GM10847 (cell line): ENCODE results near the gene FBH1.

Experiments used
- POLR2A ChIP-seq: IDR thresholded peaks from 2 replicates; pipeline ENCODE4 v1.6.1; 2011; ENCODE audit not compliant: insufficient read length; ENCODE audit errors: extremely low read depth

FBH1 gene

DNA sequence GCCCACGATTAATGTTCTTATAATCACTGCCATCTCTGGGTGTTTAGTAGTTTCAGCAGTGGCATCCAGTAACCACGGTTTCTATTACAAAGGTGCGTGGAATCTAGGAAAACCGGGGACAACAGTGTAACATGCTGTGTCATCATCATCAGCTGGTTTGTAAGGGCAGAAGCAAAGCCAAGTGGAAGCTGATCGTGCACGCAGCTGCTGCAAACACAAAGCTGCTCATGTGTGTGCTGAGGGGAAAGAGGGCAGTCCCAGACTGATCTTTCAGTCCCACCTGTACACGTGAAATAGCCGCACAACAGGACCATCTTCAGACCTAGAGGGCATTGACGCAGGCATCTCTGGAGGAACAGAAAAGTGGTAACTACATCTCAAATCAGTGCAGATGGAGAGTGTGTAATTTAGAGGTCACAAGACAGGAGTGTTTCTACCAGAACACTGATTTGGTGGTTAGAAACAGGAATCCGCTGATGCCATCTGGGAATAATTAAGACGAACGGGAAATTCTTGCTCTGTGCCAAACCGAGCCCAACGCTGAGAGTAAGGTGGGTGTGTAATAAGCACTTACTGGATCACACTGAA, 13.8 kb upstream of the FBH1 start:
- no peak for TF ChIP-seq POLR2A

GRCh38 chr10:5882961-5883360, 7.1 kb upstream of the FBH1 start:
- TF ChIP-seq POLR2A: no peak

GRCh38 chr10:5885619-5886018, 4.4 kb upstream of the FBH1 start:
- TF ChIP-seq POLR2A: no peak

DNA sequence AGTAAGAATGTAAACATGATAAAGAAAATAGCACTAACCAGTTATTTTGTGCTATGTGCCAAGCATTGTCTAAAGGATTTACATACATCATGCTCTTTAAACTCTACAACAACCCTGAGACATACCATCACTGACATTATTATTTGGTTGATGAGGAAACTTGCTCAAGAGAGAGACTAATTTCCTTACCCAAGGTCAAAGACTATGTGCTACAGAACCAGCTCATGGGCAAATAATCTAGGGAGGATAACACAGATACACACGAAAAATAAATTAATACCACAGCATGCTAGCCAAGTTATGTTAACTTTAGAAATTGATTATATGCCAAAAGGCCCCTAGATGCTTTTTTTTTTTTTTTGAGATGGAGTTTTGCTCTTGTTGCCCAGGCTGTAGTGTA, 3.0 kb upstream of the FBH1 start:
- no peak for TF ChIP-seq POLR2A

- no peak for TF ChIP-seq POLR2A
These were observed 2.4 kb upstream of the FBH1 start for GRCh38 chr10:5887641-5888040.

- no peak for TF ChIP-seq POLR2A
These were observed 1.7 kb upstream of the FBH1 start for GRCh38 chr10:5888351-5888750.

DNA sequence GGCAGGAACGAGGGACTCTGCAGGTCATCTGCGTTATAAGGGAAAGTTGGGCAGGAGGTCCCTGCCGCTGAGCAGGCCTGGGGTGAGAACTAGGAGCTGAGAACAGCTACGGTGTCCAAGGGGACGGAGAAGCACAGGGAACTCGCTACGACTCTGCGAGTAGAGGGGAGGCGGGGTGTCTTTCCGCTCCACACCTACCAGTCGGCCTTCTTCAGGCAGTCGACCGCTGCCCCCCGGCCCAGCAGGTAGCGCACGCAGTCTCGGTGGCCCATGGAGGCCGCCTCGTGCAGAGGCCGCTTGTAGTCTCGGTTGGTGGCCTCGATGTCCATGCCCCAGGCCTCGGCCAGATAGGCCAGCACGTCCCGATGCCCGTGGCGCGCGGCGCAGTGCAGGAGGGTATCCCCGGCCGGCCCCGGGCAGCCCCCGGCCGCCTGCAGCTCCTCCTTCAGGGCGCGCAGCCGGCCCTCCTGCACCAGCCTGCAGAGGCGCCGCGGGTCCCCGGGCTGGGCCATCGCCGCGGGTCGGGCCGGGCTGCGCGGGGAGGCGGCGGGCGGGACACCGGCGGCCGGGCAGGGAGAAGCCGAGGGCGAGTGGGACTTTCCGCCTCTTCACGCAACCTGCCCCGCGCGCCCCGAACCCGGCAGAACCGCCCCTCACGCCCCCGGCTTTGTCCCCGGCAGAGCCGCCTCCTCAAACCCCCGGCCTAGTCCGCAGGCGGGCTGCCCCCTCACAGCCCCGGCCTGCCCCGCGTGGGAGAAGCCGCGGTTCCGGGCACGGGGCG, 1.0 kb upstream of the FBH1 start:
- no peak for TF ChIP-seq POLR2A

- no peak for TF ChIP-seq POLR2A
These were observed 441 bp downstream of the FBH1 start for GRCh38 chr10:5890452-5890915.

- no peak for TF ChIP-seq POLR2A
These were observed 966 bp downstream of the FBH1 start for GRCh38 chr10:5891009-5891408.

DNA sequence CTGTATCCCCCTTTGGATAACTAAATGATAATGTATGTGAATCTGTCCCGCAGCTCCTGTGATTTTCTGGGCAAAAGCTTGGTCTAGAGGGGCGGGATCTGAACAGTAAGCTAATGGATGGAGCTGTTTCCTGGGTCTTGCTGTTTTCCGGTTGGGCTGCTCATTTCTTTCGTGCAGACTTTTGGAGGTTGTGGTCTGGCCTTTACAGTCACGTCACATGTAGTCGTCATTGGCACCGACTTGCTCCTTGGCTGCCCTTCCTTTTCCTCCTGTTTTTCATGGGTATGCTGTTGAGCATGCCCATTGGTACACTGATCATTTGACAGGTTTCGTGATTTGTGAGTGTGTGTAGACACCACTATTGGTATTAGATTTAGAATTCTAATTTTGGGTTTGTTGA, 2.0 kb downstream of the FBH1 start:
- TF ChIP-seq POLR2A: no peak

DNA sequence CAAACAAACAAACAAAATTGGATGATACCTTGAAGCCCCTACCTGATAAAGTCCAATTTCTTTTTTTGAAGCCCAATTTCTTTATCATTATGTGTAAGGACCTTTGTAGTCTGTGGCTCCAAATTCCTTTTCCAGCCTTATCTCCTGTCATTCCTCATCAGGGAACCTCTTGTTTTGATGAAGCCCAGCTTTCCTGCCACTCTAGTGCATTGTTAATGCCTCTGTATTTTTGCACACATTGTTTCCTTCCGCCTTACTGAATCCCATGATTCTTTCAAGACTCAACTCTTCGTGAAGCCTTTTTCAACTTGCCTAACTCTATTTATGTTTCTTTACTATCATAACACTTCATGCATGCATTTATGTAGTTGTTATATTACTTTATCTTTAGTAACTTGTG, 3.3 kb downstream of the FBH1 start:
- TF ChIP-seq POLR2A: no peak

DNA sequence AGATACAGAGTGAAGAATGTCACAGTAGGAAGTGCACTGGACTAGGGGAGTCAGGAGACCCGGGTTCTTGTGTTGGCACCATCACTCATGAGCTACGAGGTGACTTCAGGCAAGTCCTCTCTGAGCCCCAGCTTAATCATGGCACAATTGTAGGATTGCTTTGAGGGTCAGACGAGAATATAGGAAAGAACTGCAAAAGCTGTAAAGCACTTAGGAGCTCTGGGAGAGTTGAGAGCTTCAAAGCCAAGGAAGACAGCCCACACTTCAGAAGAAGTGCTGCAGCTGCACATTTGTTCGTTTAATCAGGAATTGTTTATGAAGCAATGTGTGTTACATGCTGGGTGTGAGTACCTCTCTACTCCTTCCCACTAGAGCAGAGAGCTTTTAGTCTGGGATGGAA, 4.4 kb downstream of the FBH1 start:
- no peak for TF ChIP-seq POLR2A

GRCh38 chr10:5894873-5895272, 4.8 kb downstream of the FBH1 start:
- TF ChIP-seq POLR2A: no peak

DNA sequence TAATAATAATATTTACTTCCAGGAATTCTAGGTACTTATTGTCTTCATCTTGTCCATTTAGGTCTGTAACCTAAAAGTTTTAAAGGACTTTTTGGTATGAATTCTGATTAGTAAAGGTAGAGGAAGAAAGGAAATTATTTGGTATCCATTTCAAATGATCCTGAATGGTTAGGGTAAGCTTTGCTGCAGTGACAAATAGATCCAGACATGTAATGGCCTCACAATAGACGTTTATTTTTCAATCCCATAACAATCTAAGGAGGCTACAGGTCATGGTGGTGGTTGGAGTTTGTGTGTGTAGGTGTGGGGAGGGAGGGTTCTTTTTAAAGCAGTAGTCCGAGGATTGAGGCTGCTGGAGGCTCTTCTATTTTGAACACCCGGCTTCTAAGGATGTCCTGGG, 5.3 kb downstream of the FBH1 start:
- no peak for TF ChIP-seq POLR2A

- TF ChIP-seq POLR2A: no peak
These were observed 5.8 kb downstream of the FBH1 start for GRCh38 chr10:5895804-5896203.

GRCh38 chr10:5896208-5897052, 6.4 kb downstream of the FBH1 start:
- TF ChIP-seq POLR2A: no peak
